Stimulated activated CD4-positive, alpha-beta T cell treated with anti-CD3 and anti-CD28 coated beads, Interleukin-4, amount 100 ng/mL, for 4 hours (primary cell): ENCODE results near the gene STBD1.
"Not testable (repeated sequence)": the region's sequence is repeated elsewhere in the genome, so short reads cannot be mapped to it uniquely, and the experiment has no call there.

ENCODE experiments used
- DNase-seq, 2 experiments: peaks; one replicate each; pipeline ENCODE4 v3.0.0-alpha.2; 2020

STBD1 gene

DNA sequence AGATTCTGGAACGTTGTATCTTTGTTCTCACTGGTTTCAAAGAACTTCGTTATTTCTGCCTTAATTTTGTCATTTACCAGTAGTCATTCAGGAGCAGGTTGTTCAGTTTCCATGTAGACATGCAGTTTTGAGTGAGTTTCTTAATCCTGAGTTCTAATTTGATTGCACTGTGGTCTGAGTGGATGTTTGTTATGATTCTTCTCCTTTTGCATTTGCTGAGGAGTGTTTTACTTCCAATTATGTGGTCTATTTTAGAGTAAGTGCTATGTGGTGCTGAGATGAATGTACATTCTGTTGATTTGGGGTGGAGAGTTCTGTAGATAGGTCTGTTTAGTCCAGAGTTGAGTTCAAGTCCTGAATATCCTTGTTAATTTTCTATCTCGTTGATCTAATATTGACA, 18.7 kb upstream of the STBD1 start:
- DNase-seq, result not testable (repeated sequence)

DNA sequence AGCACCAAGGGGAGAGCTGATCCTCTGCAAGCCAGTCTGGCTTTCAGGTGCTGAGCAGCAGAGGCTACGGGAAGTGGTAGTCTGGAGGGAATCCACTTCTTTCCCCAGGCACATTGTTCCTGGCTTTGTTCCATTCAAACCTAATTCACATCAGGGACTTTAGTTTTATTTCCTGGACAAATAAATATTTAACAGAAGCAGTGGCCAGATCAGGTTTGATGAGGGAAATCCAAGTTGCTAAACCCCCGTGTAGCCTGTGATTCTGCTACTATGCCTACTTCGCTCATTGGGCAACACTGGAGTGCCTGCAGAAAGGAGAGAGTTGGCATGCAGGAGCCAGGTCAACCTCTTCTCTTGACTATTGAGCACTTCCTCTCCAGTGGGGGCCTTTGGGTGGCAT, 13.8 kb upstream of the STBD1 start:
- no peak for DNase-seq

DNA sequence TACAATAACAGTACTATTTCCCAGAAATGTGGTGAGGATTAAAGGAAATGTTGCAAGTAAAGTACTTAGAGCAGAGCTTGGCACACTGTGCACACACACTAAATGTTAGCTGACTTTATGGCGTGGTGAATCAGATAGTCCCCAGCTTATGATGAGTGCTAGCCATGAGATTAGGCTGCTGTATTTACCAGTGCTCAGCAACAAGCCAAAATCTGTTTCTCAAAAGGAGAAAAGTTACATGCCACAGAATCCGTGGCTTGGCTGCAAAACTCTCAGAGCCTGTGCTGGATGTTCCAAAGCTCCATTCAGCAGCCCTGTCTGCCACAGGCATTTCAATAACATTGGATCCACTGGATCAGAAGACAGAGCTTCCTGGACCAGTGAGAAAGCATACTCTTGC, 12.8 kb upstream of the STBD1 start:
- no peak for DNase-seq

DNA sequence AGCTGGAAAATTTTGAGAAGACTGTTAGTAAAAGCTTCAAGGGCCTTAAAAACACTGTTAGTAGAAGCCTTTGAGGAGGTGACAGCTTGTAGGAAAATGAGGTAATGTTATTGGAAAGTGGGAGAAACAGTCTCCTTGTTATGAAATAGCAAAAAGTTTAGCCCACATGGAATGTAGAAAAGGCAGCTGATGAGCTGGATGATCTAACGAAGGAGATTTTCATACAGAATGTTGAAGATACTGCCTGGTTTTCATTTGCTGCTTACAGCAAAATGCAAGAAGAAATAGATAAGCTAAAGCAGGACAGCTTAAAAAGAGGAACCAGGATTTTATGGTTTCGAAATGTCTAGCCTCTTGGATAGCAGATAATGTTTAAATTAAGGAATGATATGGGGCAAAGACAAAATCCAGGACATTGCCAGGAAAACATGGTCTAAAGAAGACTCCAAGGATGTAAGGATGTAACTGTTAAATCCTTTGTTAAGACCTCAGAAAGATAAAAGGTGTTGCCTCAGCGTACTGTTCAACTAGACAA, 10.2 kb upstream of the STBD1 start:
- no peak for DNase-seq

DNA sequence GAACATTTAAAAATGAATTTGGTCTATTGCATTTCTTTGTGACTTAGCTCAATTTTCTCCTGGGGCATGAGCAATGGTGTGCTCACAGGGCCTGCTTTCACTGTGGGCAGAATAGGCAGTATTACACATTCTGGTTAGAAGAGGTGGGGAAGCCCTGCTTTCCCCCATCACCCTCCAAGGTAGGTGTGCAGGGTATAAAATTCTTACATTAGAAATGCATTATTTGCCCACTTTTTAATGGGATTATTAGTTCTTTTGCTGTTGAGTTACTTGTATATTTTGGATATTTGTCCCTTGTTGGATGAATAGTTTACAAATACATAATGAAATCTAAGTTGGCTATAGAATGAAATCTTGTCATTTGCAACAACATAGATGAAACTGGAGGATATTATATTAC, 8.3 kb upstream of the STBD1 start:
- DNase-seq, result no peak

DNA sequence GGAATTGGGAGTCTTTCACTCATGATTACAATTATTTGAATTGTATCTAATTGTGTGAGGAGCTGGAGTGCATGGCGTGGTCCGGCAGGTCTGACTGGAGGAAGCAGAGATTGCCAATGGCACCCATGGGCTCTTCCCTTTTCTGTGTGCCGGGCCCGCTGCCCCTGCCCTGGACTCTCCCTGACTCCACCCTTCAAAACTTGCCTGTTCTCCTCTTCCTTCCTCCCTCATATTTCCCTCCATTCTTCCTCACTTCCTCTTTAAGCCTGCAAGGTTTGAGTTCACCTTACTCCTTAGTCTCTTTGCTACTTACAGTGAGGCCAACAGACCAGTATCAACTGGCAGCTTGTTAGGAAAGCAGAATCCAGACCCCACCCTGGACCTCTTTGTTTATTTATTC, 6.5 kb upstream of the STBD1 start:
- no peak for DNase-seq

DNA sequence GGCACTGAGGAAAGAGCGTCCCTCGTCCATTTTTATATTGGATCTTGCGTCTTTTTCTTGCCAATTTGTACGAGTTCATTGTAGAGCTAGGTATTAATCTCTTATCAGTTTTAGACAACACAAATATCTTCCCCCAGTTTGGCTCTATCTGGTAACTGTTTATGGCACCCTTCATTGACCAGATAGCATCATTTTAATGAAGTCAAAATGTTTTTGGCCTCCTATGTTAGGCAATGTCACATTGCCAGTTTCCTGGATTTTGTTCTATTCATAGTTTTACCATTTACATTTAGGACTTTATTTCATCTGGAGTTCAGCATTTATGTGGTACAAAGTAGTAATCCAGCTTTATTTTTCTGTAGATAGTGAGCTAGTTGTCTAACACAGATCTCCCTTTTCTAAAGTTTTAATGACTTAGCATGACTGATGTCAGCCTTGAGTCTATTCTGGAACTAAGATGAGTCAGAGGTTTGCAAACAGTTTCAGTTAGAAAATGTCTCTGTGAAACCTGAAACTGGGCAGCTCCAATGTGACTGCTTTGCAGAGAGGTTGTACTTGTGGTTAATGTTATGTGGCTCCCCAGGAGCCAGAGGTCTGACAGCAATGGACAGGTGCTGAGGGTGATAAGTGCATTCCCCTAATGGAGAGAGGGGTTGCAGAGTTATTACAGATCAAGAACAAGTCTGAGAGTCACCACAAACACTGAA, 5.3 kb upstream of the STBD1 start:
- no peak for DNase-seq

DNA sequence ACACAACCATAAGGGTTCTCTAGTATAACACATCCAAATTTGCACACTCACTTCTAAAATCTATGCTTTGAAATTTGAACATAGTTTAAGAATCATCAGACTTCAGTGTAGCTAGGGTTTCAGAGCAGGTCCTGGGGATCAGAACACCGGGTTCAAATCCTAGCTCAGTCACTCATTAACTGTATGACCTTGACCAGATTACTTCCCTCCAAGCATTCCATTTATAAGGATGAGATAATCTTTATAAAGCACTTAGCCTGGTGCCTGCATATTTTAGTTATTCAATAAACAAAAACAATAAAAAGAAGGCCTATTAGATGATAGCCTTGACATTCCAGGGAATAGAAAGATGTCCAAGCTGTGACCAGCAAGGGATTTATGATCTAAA, 4.8 kb upstream of the STBD1 start:
- DNase-seq, result no peak

DNA sequence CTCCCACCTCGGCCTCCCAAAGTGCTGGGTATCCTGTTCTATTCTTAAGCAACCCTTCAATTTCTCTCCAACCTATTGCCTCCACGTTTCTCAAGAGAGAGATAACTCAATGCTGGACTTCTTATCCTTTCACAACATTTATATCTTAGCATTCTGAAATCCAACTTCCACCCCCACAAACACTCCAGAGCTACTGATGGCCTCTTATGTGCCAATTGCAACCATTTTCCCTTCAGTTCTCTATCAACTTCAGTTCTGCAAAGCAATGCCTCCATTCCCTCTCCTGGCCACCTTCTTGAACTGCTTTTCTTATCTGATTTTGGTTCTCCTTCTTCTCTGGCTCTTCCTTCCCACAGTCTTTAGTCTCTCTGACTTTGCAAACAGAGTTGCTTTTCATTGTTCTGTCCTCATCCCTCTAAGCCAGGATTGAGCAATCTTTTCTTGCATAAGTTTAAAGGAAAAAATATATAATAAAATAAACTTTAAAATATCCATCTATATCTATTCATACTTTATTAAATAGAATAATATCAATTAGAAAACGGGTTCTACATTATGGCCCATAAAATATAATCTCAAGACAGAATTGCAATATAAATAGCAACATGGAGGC, 3.6 kb upstream of the STBD1 start:
- DNase-seq, result no peak

DNA sequence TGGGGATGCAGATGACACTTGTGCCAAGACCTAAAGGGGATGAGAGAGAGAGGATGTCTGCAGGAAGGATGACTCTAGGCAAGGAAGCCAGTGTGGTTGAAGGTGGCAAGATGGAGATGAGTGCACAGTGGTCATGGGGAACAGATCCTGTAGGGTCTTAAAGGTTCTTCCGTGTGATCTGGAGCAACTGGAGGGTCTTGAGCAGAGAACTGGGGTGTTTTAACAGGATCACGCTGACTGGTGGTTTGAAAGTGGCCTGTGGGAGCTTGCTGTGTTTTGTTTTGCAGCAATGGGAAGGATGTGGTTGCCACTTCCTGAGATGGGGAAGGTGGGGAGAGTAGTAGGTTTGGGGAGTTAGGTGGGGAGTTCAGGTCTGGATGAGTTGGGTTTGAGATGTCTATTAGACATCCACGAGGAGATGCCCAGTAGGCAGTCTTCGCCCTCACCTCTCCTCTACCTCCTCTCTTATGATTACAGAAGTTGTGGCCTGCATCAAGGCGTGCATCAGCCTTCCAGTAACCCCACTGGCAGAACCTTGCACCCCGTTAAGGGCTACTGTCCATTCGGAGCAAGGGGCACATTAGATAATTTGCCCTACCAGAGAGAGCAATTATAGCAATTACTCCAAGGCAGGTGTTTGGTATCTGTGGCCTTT, 1.4 kb upstream of the STBD1 start:
- DNase-seq, result no peak

DNA sequence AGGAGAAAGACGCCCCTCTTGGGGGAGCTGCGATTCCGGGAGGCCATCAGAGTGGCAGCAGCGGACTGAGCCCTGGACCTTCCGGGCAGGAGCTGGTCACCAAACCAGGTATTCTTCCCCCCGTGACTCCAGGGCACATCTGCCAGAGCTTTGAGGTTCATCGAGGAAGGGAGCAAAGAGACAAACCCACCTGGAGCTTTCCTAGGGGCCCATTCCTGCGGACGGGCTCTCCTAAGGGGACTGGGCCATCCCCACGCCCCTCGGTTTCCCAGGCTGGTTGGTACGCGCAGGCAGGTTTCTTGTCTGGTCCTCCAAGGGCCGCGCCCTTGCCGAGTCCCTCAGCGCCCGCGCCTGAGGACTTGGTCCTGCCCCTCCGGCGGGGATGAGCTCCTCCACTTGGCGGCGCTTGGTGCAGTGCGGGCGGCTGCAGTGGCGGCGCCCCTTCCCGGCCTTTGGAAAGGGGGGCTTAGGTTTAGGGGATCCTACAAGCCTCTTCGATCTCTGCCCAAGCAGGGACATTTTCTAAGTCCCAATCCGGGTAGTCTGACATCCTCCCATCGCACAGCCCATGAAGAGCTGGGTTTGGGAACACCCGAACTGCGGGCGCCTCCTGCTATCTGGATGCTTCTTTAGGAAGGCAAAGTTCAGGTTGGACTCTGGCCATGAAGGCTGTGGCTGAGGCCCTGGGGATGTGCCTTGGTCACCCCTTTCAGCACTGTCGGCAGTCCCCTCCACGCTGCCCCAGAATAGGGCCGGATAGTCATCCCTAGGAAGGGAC, 538 bp downstream of the STBD1 start:
- peak in 1 of 2 experiments; percentile 24 for DNase-seq

DNA sequence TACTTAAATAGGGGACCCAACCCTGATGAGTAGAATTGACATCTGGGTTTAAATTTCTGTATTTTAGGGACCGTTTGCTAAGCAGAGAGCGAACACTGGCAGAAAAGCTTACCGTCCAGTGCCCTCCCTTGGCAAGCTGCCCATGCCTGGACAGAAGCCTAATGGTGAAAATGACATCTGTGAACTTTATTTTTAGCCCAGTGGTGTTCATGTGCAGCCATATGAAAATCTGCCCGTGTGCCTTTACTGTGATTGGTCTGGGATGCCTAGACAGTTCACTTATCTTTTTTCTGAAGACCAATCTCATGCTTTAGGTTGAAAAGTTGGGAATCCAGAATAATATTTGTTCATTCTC, 1.1 kb downstream of the STBD1 start:
- DNase-seq, result no peak

DNA sequence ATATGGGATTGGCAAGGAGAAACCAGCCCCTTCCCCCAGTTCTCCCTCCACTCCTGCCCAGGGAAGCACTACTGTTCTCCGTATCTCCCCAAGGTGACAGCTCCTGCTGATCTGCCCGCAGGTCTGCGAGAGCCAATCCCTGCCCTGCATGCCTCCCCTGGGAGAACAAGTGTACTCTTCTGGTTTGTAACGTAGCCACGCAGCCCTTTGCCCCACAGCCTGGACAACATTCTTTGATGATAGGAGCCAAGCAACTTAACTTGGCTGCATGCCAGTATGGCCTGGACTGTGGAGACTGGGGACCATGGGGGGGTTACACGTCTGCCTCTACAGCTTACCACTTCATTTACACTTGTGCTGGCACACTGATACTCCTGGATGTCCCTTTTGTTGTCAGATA, 2.0 kb downstream of the STBD1 start:
- no peak for DNase-seq

DNA sequence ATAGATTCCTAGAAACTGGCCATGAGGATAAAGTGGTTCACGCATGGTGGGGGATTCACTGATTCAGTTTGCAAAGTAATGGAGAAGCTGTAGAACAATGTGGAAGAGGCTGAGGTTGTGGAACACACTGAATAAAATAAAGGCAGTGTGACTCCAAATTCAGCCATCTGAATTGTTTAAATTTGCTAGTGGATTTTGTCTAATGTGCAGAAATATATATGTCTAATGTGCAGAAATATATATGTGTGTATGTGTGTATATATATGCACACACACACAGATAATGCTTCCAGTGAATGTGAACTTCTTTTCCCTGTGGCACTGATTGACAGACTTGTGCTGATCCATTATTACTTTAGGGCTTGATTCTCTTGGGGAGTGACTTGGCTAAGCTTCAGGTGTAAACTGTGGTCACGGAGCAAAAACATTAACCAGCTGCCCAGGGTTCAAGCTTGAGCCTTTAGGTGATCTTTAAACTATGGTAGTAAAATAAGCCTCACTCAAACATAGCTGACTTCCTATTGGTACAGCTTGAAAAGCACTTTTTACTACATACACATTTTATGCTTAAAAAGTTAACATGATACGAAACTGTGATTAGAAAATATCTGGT, 3.5 kb downstream of the STBD1 start:
- DNase-seq, result no peak

DNA sequence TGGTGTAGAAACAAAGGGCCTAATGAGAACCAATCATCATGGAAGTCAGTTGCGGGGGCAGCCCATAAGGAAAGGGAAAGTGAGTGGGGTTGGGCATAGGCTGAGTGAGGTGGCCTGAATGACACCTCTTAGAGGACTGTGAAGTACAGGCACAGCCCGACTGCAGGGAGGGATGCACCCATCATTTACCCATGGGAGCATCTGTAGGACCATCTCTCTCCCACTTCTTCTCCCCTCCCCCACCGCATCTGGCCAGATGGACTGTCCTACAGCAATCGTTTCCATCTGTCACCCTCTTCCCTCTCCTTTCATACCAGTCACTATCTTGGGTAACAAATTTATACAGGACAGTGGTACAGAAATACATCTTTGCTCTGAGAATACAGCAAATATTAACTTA, 4.2 kb downstream of the STBD1 start:
- no peak for DNase-seq

DNA sequence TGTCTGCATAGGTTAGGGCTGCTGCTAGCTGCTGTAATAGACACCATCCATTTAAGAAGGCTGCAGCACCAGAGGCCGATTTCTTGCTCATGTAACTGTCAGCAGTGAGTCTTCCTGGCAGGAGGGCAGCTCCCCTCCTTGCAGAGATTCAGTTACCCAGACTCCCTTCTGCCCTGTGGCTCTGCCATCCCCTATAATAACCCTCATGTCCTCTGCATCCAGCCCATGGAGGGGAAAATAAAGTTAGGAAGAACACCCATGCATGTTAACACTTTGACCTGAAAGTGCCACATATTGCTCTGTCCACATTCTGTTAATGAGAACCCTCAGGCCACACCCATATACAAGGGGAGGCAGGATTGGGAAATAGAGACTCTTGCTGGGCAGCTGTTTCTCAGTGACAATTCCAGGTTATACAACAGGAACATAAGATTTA, 5.4 kb downstream of the STBD1 start:
- no peak for DNase-seq

DNA sequence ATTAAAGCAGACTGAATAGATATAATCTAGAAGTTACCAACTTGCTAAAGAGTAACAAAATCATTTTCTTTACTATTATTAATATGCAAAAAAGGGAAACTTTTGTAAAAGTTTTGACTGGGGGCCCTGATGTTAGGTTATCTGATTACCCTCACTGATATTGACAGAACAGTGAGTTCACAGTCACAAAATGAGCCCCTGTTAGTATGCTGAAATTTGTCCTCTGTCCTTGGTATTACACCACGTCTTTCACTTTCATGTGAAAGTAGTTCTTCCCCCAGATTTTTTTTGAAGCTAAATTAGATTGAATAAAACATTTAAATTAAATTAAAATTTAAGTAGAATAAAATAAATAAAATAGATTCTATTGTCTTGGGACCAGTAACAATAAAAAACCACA, 5.9 kb downstream of the STBD1 start:
- DNase-seq, result no peak

DNA sequence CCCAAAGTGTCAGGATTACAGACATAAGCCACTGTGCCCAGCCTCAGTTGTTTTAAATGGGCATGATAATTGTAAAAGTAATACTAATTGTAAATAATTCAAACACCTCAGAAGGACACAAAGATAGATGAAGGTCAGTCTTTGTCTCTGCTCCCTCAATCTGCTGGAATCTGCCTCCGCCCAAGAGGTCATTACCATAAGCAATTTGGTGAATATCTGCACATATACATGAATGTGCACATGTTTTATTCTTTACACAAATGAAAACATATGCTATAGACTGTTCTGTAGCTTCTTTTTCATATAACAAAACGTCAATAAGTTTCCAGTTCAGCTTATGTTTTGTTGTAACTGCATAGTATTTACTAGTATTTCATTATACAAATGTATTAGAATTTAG, 7.0 kb downstream of the STBD1 start:
- no peak for DNase-seq

DNA sequence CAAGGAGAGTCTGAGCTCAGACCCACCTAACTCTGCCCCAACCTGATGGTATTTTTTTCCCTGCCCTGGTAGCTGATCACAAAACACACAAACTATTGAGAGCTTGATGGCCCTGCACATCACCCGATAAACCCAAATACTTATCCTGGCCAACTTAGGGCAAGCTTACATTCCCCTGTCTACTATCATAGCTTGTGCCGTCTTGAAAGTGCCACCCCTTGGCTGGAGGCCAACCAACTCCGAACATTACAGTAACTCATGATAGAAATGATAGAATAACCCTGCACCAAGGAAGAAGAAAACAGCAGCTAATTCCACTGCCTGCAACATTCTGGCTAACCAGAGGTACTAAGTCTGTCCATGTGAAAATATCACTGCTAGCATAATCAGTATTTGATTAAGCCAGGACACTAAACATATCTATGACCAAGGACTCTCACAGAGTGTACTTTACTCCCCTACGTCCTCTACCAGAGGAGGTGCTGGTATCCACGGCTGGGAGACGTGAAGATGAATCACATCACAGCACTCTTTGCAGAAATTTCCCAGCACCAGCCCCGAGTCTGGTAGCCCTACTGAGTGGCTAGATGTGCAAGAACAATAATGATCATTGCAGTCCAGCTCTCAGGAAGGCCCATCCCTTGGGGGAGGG, 8.9 kb downstream of the STBD1 start:
- DNase-seq, result no peak

DNA sequence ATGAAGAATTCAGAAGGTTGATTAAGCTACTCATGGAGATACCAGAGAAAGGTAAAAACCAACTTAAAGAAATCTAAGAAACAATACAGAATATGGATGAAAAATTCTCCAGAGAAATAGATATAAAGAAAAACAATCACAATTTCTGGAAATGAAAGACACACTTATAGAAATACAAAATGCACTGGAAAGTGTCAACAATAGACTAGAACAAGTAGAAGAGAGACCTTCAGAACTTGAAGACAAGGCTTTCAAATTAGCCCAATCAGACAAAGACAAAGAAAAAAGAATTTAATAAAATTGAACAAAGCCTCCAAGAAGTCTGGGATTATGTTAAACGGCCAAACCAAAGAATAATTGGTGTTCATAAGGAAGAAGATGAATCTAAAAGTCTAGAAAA, 9.6 kb downstream of the STBD1 start:
- DNase-seq, result no peak

DNA sequence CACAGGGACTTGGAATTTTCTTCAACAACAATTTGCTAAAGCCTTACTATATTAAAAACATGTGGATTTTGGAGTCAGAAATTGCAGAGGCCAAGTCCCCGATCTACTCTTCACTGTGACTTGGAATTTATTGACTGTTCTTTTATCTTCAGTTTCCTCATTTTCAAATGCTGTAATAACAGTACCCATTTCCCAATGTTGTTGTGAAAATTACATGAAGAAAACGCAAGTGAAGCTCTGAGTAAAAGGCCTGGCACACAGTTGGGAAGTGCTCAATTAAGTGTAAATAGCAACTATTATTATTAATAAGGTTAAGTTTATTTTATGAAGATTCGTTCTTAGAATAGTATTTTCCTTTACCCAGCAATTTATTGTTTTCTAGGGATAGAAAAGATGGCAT, 15.7 kb downstream of the STBD1 start:
- no peak for DNase-seq

DNA sequence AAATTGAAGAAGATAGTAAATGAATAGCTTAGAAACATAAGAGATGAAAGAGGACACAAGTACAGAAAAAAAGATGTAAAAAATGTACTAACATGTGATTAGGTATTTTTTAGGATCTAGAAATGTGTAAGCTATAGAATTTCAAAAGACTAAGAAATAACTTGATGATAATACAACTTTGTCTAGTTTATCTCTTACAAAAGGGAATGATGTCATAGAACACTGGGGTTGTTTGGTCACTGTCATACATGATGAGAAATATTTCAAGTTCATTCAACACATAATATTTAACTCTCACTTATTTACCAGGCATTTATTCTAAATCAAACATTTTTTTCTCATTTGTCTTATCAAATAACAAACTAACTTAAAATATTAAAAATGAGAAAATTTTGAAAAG, 18.5 kb downstream of the STBD1 start:
- DNase-seq, result no peak

DNA sequence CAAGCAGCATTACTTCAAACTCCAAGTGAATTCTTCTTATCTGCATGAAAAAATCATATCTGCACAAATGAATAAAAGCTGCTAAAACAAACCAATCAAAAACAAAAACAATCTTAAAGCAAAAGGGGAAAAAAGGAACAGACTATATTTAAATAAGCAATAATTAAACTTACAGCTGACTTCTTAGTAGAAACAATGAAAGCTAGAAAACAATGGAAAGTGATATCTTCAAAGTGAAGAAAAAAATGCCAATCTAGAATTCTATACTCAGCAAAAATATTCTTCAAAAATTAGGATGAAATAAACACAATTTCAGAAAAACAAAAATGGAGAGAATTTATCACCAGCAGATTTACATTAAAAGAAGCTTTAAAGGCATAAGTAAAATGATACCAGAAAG, 20.0 kb downstream of the STBD1 start:
- no peak for DNase-seq
